Measurements from ENCODE around the gene COPZ1. TPM values are rescaled to one million over a fixed set of nuclear protein-coding genes. Genes with fewer than 3 reads are reported as not detected.
A peak's percentile ranks its signal among the peaks of the same experiment; 100 is the strongest.

Gene COPZ1
- total RNA-seq, 1 donor: 104 TPM

GRCh38 chr12:54398995-54399793, 74.3 kb downstream of the COPZ1 start:
- peak; percentile 98 for DNase-seq (ENCODE audit: insufficient read length, low spot score, missing footprints)
- Histone ChIP-seq H3K9me3 (ENCODE audit: low read depth, low read length) (no peaks in the 10 kb centered on the region), H3K4me3 (ENCODE audit: insufficient read depth, low read length) (no peak overlapping the region), H3K4me1 (ENCODE audit: insufficient read depth, low read length) (no peaks in the 10 kb centered on the region), H3K79me2 (ENCODE audit: insufficient read depth, low read length) (peaks cover 10% of the 10 kb centered on the region), H3K27ac (ENCODE audit: low read depth, low read length) (no peak overlapping the region), H2AFZ (ENCODE audit: low read length) (no peak overlapping the region), H3K4me2 (ENCODE audit: insufficient read depth, low read length) (no peak overlapping the region), H4K20me1 (ENCODE audit: insufficient read depth, low read length) (peaks cover 61% of the 10 kb centered on the region), H3K36me3 (ENCODE audit: insufficient read depth, low read length) (peaks cover 100% of the 10 kb centered on the region), H3K27me3 (ENCODE audit: insufficient read depth, low read length) (no peaks in the 10 kb centered on the region)
- TF ChIP-seq CTCF (IDR thresholded peaks at IDR 0.05; ENCODE audit: extremely low read depth, low read depth, low read length): peak; percentile 100

GRCh38 chr12:54401119-54401518, 76.2 kb downstream of the COPZ1 start:
- Histone ChIP-seq H3K27ac (ENCODE audit: low read depth, low read length) (peak overlapping the region; percentile 32), H3K4me3 (ENCODE audit: insufficient read depth, low read length) (no peak overlapping the region), H3K27me3 (ENCODE audit: insufficient read depth, low read length) (no peaks in the 10 kb centered on the region), H3K36me3 (ENCODE audit: insufficient read depth, low read length) (peaks cover 100% of the 10 kb centered on the region), H4K20me1 (ENCODE audit: insufficient read depth, low read length) (peaks cover 65% of the 10 kb centered on the region), H3K9me3 (ENCODE audit: low read depth, low read length) (no peaks in the 10 kb centered on the region), H3K4me2 (ENCODE audit: insufficient read depth, low read length) (no peak overlapping the region), H3K4me1 (ENCODE audit: insufficient read depth, low read length) (no peaks in the 10 kb centered on the region), H2AFZ (ENCODE audit: low read length) (no peak overlapping the region), H3K79me2 (ENCODE audit: insufficient read depth, low read length) (peaks cover 29% of the 10 kb centered on the region)
- DNase-seq (ENCODE audit: insufficient read length, low spot score, missing footprints): peak; percentile 29
- no peak for TF ChIP-seq CTCF (IDR thresholded peaks at IDR 0.05; ENCODE audit: extremely low read depth, low read depth, low read length)

Small RNA genes lying within 50 kb of the gene (small RNA-seq; reads per million reads assigned to genes)
- gene MIR148B (609 reads per million, percentile 99 among the genes with 10 or more reads in this experiment), gene RN7SL744P (not detected), gene RNU6-950P (not detected)

Other genes starting within 250 kb of the COPZ1 start
- gene SMUG1, start 136.1 kb upstream of the COPZ1 start, total RNA-seq: 23.5 and 36.5 TPM in 2 replicates
- gene CBX5, start 45.0 kb upstream of the COPZ1 start, total RNA-seq: 37.1 and 37.6 TPM in 2 replicates
- 217 and 232 TPM in 2 replicates for gene HNRNPA1, start 44.4 kb upstream of the COPZ1 start, total RNA-seq
- gene NFE2, start 24.1 kb upstream of the COPZ1 start, total RNA-seq: 1.4 and 2.7 TPM in 2 replicates
- 0.36 TPM in 1 of 2 replicates, not detected in the other for gene GPR84, start 39.4 kb downstream of the COPZ1 start, total RNA-seq
- gene ZNF385A, start 59.6 kb downstream of the COPZ1 start, total RNA-seq: 0.72 and 0.88 TPM in 2 replicates
- gene ITGA5, start 94.1 kb downstream of the COPZ1 start, total RNA-seq: 336 and 401 TPM in 2 replicates
- gene GTSF1, start 148.5 kb downstream of the COPZ1 start, total RNA-seq: not detected in 2 replicates
- gene NCKAP1L, start 172.6 kb downstream of the COPZ1 start, total RNA-seq: under 0.01 and 0.36 TPM in 2 replicates
- under 0.01 TPM in 1 of 2 replicates, not detected in the other for gene PDE1B, start 224.5 kb downstream of the COPZ1 start, total RNA-seq

All from osteoblast (primary cell).